ENCODE results near the gene ABLIM1.

GRCh38 chr10:114526126-114526503 is 132.0 kb downstream of the ABLIM1 start:
- TF ChIP-seq NRF1 (conservative IDR thresholded peaks at IDR 0.05; ENCODE audit: low read depth, low read length) (no peak), EZH2 (IDR thresholded peaks at IDR 0.05; ENCODE audit: borderline replicate concordance, control insufficient read depth, low read depth, low read length) (no peak), MAX (IDR thresholded peaks at IDR 0.05; ENCODE audit: low read depth, low read length) (no peak; the same call in 1 of the 2 replicates), CHD4 (IDR thresholded peaks at IDR 0.05) (no peak), JUND (IDR thresholded peaks at IDR 0.05; ENCODE audit: low read depth, low read length) (no peak), TAF1 (IDR thresholded peaks at IDR 0.05; ENCODE audit: borderline replicate concordance, low read depth, low read length) (no peak), POLR2A (IDR thresholded peaks at IDR 0.05; ENCODE audit: low read depth, low read length) (no peak), SIN3A (IDR thresholded peaks at IDR 0.05; ENCODE audit: low read depth, low read length) (no peak), POLR2AphosphoS5 (IDR thresholded peaks at IDR 0.05; ENCODE audit: low read length) (no peak)
- TF ChIP-seq, protein P1, sequence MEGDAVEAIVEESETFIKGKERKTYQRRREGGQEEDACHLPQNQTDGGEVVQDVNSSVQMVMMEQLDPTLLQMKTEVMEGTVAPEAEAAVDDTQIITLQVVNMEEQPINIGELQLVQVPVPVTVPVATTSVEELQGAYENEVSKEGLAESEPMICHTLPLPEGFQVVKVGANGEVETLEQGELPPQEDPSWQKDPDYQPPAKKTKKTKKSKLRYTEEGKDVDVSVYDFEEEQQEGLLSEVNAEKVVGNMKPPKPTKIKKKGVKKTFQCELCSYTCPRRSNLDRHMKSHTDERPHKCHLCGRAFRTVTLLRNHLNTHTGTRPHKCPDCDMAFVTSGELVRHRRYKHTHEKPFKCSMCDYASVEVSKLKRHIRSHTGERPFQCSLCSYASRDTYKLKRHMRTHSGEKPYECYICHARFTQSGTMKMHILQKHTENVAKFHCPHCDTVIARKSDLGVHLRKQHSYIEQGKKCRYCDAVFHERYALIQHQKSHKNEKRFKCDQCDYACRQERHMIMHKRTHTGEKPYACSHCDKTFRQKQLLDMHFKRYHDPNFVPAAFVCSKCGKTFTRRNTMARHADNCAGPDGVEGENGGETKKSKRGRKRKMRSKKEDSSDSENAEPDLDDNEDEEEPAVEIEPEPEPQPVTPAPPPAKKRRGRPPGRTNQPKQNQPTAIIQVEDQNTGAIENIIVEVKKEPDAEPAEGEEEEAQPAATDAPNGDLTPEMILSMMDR (IDR thresholded peaks at IDR 0.05 in 2 of 3, conservative IDR thresholded peaks at IDR 0.05 in 1 of 3; ENCODE audit: control insufficient read depth in 2 of 3, extremely low read depth in 1 of 3, insufficient read depth in 1 of 3, low read depth in 3 of 3, low read length in 3 of 3), result no peak
- TF ChIP-seq, protein P2, sequence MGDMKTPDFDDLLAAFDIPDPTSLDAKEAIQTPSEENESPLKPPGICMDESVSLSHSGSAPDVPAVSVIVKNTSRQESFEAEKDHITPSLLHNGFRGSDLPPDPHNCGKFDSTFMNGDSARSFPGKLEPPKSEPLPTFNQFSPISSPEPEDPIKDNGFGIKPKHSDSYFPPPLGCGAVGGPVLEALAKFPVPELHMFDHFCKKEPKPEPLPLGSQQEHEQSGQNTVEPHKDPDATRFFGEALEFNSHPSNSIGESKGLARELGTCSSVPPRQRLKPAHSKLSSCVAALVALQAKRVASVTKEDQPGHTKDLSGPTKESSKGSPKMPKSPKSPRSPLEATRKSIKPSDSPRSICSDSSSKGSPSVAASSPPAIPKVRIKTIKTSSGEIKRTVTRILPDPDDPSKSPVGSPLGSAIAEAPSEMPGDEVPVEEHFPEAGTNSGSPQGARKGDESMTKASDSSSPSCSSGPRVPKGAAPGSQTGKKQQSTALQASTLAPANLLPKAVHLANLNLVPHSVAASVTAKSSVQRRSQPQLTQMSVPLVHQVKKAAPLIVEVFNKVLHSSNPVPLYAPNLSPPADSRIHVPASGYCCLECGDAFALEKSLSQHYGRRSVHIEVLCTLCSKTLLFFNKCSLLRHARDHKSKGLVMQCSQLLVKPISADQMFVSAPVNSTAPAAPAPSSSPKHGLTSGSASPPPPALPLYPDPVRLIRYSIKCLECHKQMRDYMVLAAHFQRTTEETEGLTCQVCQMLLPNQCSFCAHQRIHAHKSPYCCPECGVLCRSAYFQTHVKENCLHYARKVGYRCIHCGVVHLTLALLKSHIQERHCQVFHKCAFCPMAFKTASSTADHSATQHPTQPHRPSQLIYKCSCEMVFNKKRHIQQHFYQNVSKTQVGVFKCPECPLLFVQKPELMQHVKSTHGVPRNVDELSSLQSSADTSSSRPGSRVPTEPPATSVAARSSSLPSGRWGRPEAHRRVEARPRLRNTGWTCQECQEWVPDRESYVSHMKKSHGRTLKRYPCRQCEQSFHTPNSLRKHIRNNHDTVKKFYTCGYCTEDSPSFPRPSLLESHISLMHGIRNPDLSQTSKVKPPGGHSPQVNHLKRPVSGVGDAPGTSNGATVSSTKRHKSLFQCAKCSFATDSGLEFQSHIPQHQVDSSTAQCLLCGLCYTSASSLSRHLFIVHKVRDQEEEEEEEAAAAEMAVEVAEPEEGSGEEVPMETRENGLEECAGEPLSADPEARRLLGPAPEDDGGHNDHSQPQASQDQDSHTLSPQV (IDR thresholded peaks at IDR 0.05), result no peak
